ENCODE results near the gene MBOAT7. TPM values are rescaled to one million over a fixed set of nuclear protein-coding genes. Genes with fewer than 3 reads are reported as not detected.

Gene MBOAT7
- total and polyA plus RNA-seq, 2 donors (not counting 3 experiments of a cell fraction or from before 2014, with no cell fraction given): 204 to 218 TPM

DNA sequence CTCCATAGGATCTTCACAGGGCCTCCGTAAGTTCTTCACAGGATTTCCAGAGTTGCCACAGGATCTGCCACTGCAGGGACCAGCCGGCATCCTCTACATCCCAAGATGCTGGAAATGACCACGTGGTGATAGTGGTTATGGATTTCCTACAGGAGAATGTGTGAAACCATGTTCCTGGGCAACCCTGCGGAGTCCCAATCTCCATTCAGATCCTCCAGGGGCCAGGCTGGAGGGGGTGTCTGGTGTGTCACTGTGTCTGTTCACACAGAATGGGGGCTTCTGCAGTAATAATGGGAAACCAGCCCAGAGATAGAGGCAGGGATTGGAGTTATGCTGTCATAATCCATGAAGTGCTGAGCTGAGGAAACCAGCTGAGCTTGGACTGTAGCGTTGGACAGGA, 44.6 kb upstream of the MBOAT7 start:
- Histone ChIP-seq H3K4me3 (replicated peaks in 1 of 3; ENCODE audit: insufficient read depth in 1 of 3, low read depth in 1 of 3, low read length in 3 of 3) (no peak overlapping the region), H3K36me3 (ENCODE audit: control insufficient read depth in 2 of 2, extremely low read depth in 1 of 2, insufficient read depth in 2 of 2, low read length in 2 of 2) (no peaks in the 10 kb centered on the region), H4K20me1 (replicated peaks; ENCODE audit: control insufficient read depth, extremely low read depth, insufficient read depth, low read length) (no peaks in the 10 kb centered on the region), H3K27ac (ENCODE audit: insufficient read depth, low read depth, low read length) (no peak overlapping the region), H3K4me2 (ENCODE audit: insufficient read depth, low read length) (no peak overlapping the region), H3K79me2 (ENCODE audit: control insufficient read depth, insufficient read depth, low read length) (no peaks in the 10 kb centered on the region), H3K9me3 (replicated peaks; ENCODE audit: control insufficient read depth, insufficient read depth, low read length) (no peaks in the 10 kb centered on the region), H3K9me1 (replicated peaks; ENCODE audit: control insufficient read depth, extremely low read depth, insufficient read depth, low read length) (no peaks in the 10 kb centered on the region), H2AFZ (ENCODE audit: low read depth, low read length) (no peak overlapping the region), H3K27me3 (ENCODE audit: control insufficient read depth in 2 of 2, insufficient read depth in 2 of 2, low read length in 2 of 2) (peaks cover 10 to 21% of the 10 kb centered on the region in 2 experiments), H3K4me1 (ENCODE audit: control insufficient read depth, extremely low read depth, insufficient read depth, low read length) (no peaks in the 10 kb centered on the region), H3K9ac (replicated peaks; ENCODE audit: extremely low read depth, insufficient read depth, low read length) (no peak overlapping the region)
- intact Hi-C loops (cut with micrococcal nuclease): no loop called here
- dilution Hi-C loops (cut with MboI; ENCODE audit: extremely low pct_ligation_motif_present, low sequenced_read_pairs): no loop called here
- POLR2A ChIA-PET: no interaction called here
- no peak for TF ChIP-seq EZH2 (IDR thresholded peaks at IDR 0.05; ENCODE audit: borderline replicate concordance, low read depth, low read length, severe bottlenecking)
- TF ChIP-seq POLR2A (IDR thresholded peaks at IDR 0.05; ENCODE audit: low read depth, low read length): no peak
- no peak for TF ChIP-seq FOS (IDR thresholded peaks at IDR 0.05; ENCODE audit: borderline replicate concordance, insufficient read depth, low read length)
- TF ChIP-seq, protein P1, sequence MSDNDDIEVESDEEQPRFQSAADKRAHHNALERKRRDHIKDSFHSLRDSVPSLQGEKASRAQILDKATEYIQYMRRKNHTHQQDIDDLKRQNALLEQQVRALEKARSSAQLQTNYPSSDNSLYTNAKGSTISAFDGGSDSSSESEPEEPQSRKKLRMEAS (IDR thresholded peaks at IDR 0.05; ENCODE audit: insufficient read depth, insufficient read length): no peak
- TF ChIP-seq POLR2AphosphoS5 (IDR thresholded peaks at IDR 0.05; ENCODE audit: insufficient read depth, low read depth, low read length): no peak
- no peak for TF ChIP-seq MYC (IDR thresholded peaks at IDR 0.05; ENCODE audit: low read depth, low read length)
- TF ChIP-seq JUN (IDR thresholded peaks at IDR 0.05; ENCODE audit: borderline replicate concordance, insufficient read depth, insufficient read length, low read depth): no peak
- CTCF ChIA-PET: interaction anchor here (1.9 kb wide), 1 partner anchor 32 kb away, joined by 8 read pairs; no protein-coding TSS in a partner anchor
- BruUV-seq (replicated peaks): no TSS peak
- FAIRE-seq (no peak), DNase-seq (ENCODE audit: low read depth, low spot score) (no peak)
